H1 (cell line): ENCODE data around the gene MYLK. TPM values are rescaled to one million over a fixed set of nuclear protein-coding genes. Genes with fewer than 3 reads are reported as not detected.

Source experiments
- CTCF ChIA-PET: fragments of 300-600 bp; sonication (Branson Sonifier 250); formaldehyde crosslinking; loops from one replicate; lab custom pipeline; 2021; ENCODE audit not compliant: partially characterized antibody; lab: Charles Lee
- POLR2A ChIA-PET: fragments of 300-600 bp; sonication (Branson Sonifier 250); formaldehyde crosslinking; loops from one replicate; lab custom pipeline; 2021; ENCODE audit warnings: inconsistent platforms; ENCODE audit not compliant: partially characterized antibody; lab: Charles Lee
- DNase-seq, 2 experiments: peaks; one replicate each; pipeline versions ENCODE4 v3.0.0 to v3.0.0-alpha.2; 2010 to 2022; ENCODE audit warnings: low spot score in 2 of 2, low read depth in 1 of 2, mixed read lengths in 1 of 2
- FAIRE-seq: peaks from 2 replicates; lab custom pipeline; 2011; peaks lifted over from hg19 to GRCh38; lab: Jason Lieb, UNC
- H2AFZ ChIP-seq: 2 replicates; pipeline ENCODE4 v1.8.1; 2012; ENCODE audit warnings: low read length, inconsistent platforms
- H2AK5ac ChIP-seq: 2 replicates; pipeline ENCODE4 v1.6.1; 2013; ENCODE audit warnings: low read depth, low read length
- H2BK120ac ChIP-seq: replicated peaks from 2 replicates; pipeline ENCODE3; 2013; ENCODE audit warnings: low read depth, low read length, inconsistent platforms
- H2BK12ac ChIP-seq: 2 replicates; pipeline ENCODE4 v1.6.1; 2013; ENCODE audit warnings: low read depth, low read length
- H2BK15ac ChIP-seq: 2 replicates; pipeline ENCODE4 v1.6.1; 2013; ENCODE audit warnings: low read length
- H2BK20ac ChIP-seq: 2 replicates; pipeline ENCODE4 v1.6.1; 2013; ENCODE audit warnings: low read length
- H2BK5ac ChIP-seq: 2 replicates; pipeline ENCODE4 v1.6.1; 2013; ENCODE audit warnings: low read depth, low read length
- H3K14ac ChIP-seq: 2 replicates; pipeline ENCODE4 v1.6.1; 2013; ENCODE audit warnings: inconsistent platforms; ENCODE audit not compliant: insufficient read length
- H3K18ac ChIP-seq: 2 replicates; pipeline ENCODE4 v1.6.1; 2013; ENCODE audit warnings: low read length; ENCODE audit errors: extremely low read depth
- H3K23ac ChIP-seq: 2 replicates; pipeline ENCODE4 v1.6.1; 2013; ENCODE audit warnings: inconsistent platforms; ENCODE audit not compliant: insufficient read length
- H3K23me2 ChIP-seq: 2 replicates; pipeline ENCODE4 v1.6.1; 2013; ENCODE audit warnings: low read depth, low read length
- H3K27ac ChIP-seq: 2 replicates; pipeline ENCODE4 v1.6.1; 2011; ENCODE audit warnings: low read depth, low read length, inconsistent platforms
- H3K27me3 ChIP-seq, 4 experiments: replicated peaks in 1 of 4; 1 replicate in 1 of 4; 2 replicates in 3 of 4; pipeline versions ENCODE4 v1.6.1 to v1.8.1; 2011 to 2013; ENCODE audit warnings: low read length in 3 of 4, mild to moderate bottlenecking in 3 of 4, inconsistent platforms in 2 of 4, mixed read lengths in 2 of 4, moderate library complexity in 1 of 4; ENCODE audit not compliant: control insufficient read depth in 3 of 4, insufficient read depth in 3 of 4; ENCODE audit errors: extremely low read depth in 1 of 4
- H3K36me3 ChIP-seq, 4 experiments: 2 replicates each; pipeline versions ENCODE4 v1.6.1 to v1.8.1; 2011 to 2013; ENCODE audit warnings: mild to moderate bottlenecking in 4 of 4, low read length in 3 of 4, moderate library complexity in 2 of 4, control low read depth in 1 of 4, inconsistent platforms in 1 of 4; ENCODE audit not compliant: insufficient read depth in 4 of 4, control insufficient read depth in 2 of 4
- H3K4ac ChIP-seq: replicated peaks from 2 replicates; pipeline ENCODE3; 2013; ENCODE audit warnings: low read length, low read depth, mixed read lengths, inconsistent platforms; ENCODE audit not compliant: insufficient read length
- H3K4me1 ChIP-seq, 4 experiments: replicated peaks in 1 of 4; 1 replicate in 1 of 4; 2 replicates in 3 of 4; pipeline versions ENCODE4 v1.6.1 to v1.8.1; 2011 to 2013; ENCODE audit warnings: low read length in 3 of 4, inconsistent platforms in 2 of 4, mixed read lengths in 1 of 4; ENCODE audit not compliant: insufficient read depth in 4 of 4, control insufficient read depth in 3 of 4
- H3K4me2 ChIP-seq, 2 experiments: 2 replicates each; pipeline versions ENCODE4 v1.6.1 to v1.8.1; 2011 to 2013; ENCODE audit warnings: low read depth in 2 of 2, low read length in 2 of 2, control low read depth in 1 of 2, inconsistent platforms in 1 of 2, mild to moderate bottlenecking in 1 of 2; ENCODE audit not compliant: insufficient read depth in 1 of 2
- H3K4me3 ChIP-seq, 4 experiments: fragments of 200-600, 300-600 bp in 1 of 4; sonication (generic), shearing (Covaris generic), sonication (Bioruptor Twin) in 1 of 4; 2 replicates each; pipeline versions ENCODE4 v1.5.1 to v1.8.1; 2011 to 2016; ENCODE audit warnings: low read length in 4 of 4, low read depth in 3 of 4, control low read depth in 2 of 4, inconsistent platforms in 2 of 4, mild to moderate bottlenecking in 2 of 4, mixed read lengths in 1 of 4, moderate library complexity in 1 of 4; ENCODE audit not compliant: insufficient read depth in 2 of 4; ENCODE audit errors: extremely low read depth in 1 of 4
- H3K56ac ChIP-seq: replicated peaks from 2 replicates; pipeline ENCODE3; 2013; ENCODE audit warnings: low read depth, mild to moderate bottlenecking, mixed read lengths, low read length, inconsistent platforms; ENCODE audit not compliant: insufficient read length
- H3K79me1 ChIP-seq: 2 replicates; pipeline ENCODE4 v1.6.1; 2013; ENCODE audit warnings: low read depth, low read length, control low read depth
- H3K79me2 ChIP-seq, 2 experiments: 2 replicates each; pipeline versions ENCODE4 v1.6.1 to v1.8.1; 2012 to 2013; ENCODE audit warnings: low read length in 2 of 2, mild to moderate bottlenecking in 2 of 2, inconsistent platforms in 1 of 2; ENCODE audit not compliant: insufficient read depth in 2 of 2, control insufficient read depth in 1 of 2
- H3K9ac ChIP-seq, 4 experiments: replicated peaks in 1 of 4; 1 replicate in 1 of 4; 2 replicates in 3 of 4; pipeline versions ENCODE4 v1.6.1 to v1.8.1; 2011 to 2013; ENCODE audit warnings: low read depth in 3 of 4, low read length in 3 of 4, control low read depth in 2 of 4, mild to moderate bottlenecking in 2 of 4, moderate library complexity in 2 of 4, inconsistent platforms in 1 of 4; ENCODE audit errors: extremely low read depth in 1 of 4
- H3K9me3 ChIP-seq, 2 experiments: 2 replicates each; pipeline versions ENCODE4 v1.6.1 to v1.8.1; 2012 to 2013; ENCODE audit warnings: mild to moderate bottlenecking in 2 of 2, moderate library complexity in 2 of 2, control low read depth in 1 of 2, inconsistent platforms in 1 of 2, low read depth in 1 of 2, low read length in 1 of 2, mixed read lengths in 1 of 2; ENCODE audit not compliant: insufficient read depth in 2 of 2
- H4K20me1 ChIP-seq, 2 experiments: replicated peaks in 1 of 2; 2 replicates each; pipeline versions ENCODE3 to v1.8.1; 2011 to 2013; ENCODE audit warnings: inconsistent platforms in 2 of 2, low read length in 2 of 2, mild to moderate bottlenecking in 1 of 2; ENCODE audit not compliant: insufficient read depth in 2 of 2, control insufficient read depth in 1 of 2
- H4K5ac ChIP-seq: 2 replicates; pipeline ENCODE4 v1.6.1; 2013; ENCODE audit warnings: low read length, low read depth, mixed read lengths, inconsistent platforms; ENCODE audit not compliant: insufficient read length
- H4K8ac ChIP-seq: 2 replicates; pipeline ENCODE4 v1.8.0; 2013; ENCODE audit warnings: mild to moderate bottlenecking, moderate library complexity, low read length, inconsistent platforms; ENCODE audit not compliant: insufficient read depth; ENCODE audit errors: extremely low read depth
- H4K91ac ChIP-seq: replicated peaks from 2 replicates; pipeline ENCODE3; 2013; ENCODE audit warnings: low read length, mixed read lengths, inconsistent platforms; ENCODE audit not compliant: insufficient read length
- BACH1 ChIP-seq: IDR thresholded peaks from 2 replicates; pipeline ENCODE4 v1.6.1; 2012; ENCODE audit warnings: low read length, improper control_type of control experiment
- CBX8 ChIP-seq: fragments of 300-800, 300-1000 bp; sonication (generic); IDR thresholded peaks from 2 replicates; pipeline ENCODE4 v1.7.1; 2016; ENCODE audit warnings: low read depth, low read length, borderline replicate concordance
- EP300 ChIP-seq, 2 experiments: IDR thresholded peaks; 1 replicate in 1 of 2; 2 replicates in 1 of 2; pipeline ENCODE4 v1.6.1; 2011 to 2012; ENCODE audit warnings: low read depth in 2 of 2, low read length in 2 of 2, mild to moderate bottlenecking in 2 of 2, borderline replicate concordance in 1 of 2, inconsistent platforms in 1 of 2, moderate library complexity in 1 of 2
- HDAC6 ChIP-seq: IDR thresholded peaks from one replicate; pipeline ENCODE4 v1.7.1; 2012; ENCODE audit warnings: low read depth, mild to moderate bottlenecking, inconsistent platforms, low read length, moderate library complexity
- JUN ChIP-seq: IDR thresholded peaks from 2 replicates; pipeline ENCODE4 v1.6.1; 2011; ENCODE audit warnings: low read depth, mild to moderate bottlenecking, improper control_type of control experiment, low read length
- NANOG ChIP-seq: IDR thresholded peaks from 2 replicates; pipeline ENCODE4 v1.6.1; 2011; ENCODE audit warnings: low read length, low read depth, mild to moderate bottlenecking, inconsistent platforms; ENCODE audit not compliant: insufficient read depth, poor library complexity, severe bottlenecking
- SP2 ChIP-seq: IDR thresholded peaks from 2 replicates; pipeline ENCODE4 v1.6.1; 2012; ENCODE audit warnings: mild to moderate bottlenecking, low read length, inconsistent platforms
- SUZ12 ChIP-seq: fragments of 200-600 bp; sonication (generic); IDR thresholded peaks from 2 replicates; pipeline ENCODE4 v1.6.1; 2012; ENCODE audit warnings: mild to moderate bottlenecking, inconsistent platforms, low read length, moderate library complexity, mixed read lengths
- TAF7 ChIP-seq: optimal IDR thresholded peaks from 2 replicates; pipeline ENCODE3; 2011; ENCODE audit warnings: low read depth, mild to moderate bottlenecking, inconsistent platforms, low read length, moderate library complexity, borderline replicate concordance
- WGBS, 2 experiments: shearing (Covaris generic) in 1 of 2; methylation state at CpG; one replicate each; pipeline versions ENCODE4 v1.1.6 to v1.1.7; 2013 to 2015; ENCODE audit warnings: low lambda C conversion rate in 2 of 2, mixed read lengths in 2 of 2, inconsistent platforms in 1 of 2, low coverage in 1 of 2, missing lambda C conversion rate in 1 of 2; ENCODE audit not compliant: insufficient replicate concordance in 2 of 2, insufficient coverage in 1 of 2, insufficient read length in 1 of 2; ENCODE audit errors: extremely low coverage in 1 of 2, missing lambda C conversion rate in 1 of 2; 5-methylcytosine and 5-hydroxymethylcytosine counted together
- polyA plus RNA-seq, 7 experiments: library from polyadenylated mRNA; depleted of rRNA in 3 of 7; stranded (reverse) in 5 of 7; unstranded in 2 of 7; fragments of >200 nt in 5 of 7; fragments of 200-250 nt in 2 of 7; gene quantifications; 1 replicate in 5 of 7; 2 replicates in 1 of 7; 4 replicates in 1 of 7; pipeline versions ENCODE4 v1.2.1 to v1.2.3, GENCODE V29; 2011 to 2013; ENCODE audit warnings: missing spikeins in 2 of 7, mixed read lengths in 2 of 7
- total RNA-seq: library from RNA; stranded (reverse); fragmentation: NEBNext Ultra II Directional; extraction: Animal tissue kit (Norgen Biotek cat#: 25700); gene quantifications from 2 replicates; pipeline ENCODE4 v1.2.1, GENCODE V29; 2021
- TF ChIP-seq, protein P1 (sequence below): IDR thresholded peaks from 2 replicates; pipeline ENCODE4 v1.6.1; 2012; ENCODE audit warnings: inconsistent platforms

MYLK gene
- total and polyA plus RNA-seq, 2 of the 8 experiments (the other 6 are each of a cell fraction or from before 2014, with no cell fraction given) = 11.6 to 21.3 TPM

GRCh38 chr3:123623346-123623880, 260.7 kb downstream of the MYLK start:
- CTCF ChIA-PET = interaction anchor here (0.7 to 9.1 kb wide), 2 partner anchors 17 to 31 kb away, joined by 4 to 46 read pairs; no protein-coding TSS in a partner anchor
- TF ChIP-seq, protein P1, sequence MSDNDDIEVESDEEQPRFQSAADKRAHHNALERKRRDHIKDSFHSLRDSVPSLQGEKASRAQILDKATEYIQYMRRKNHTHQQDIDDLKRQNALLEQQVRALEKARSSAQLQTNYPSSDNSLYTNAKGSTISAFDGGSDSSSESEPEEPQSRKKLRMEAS = no peak
- TF ChIP-seq BACH1 (no peak), NANOG (no peak), SP2 (no peak), SUZ12 (no peak), EP300 (IDR thresholded peaks at IDR 0.05; ENCODE audit: borderline replicate concordance in 1 of 2, low read depth in 2 of 2, low read length in 2 of 2) (no peak), HDAC6 (no peak), TAF7 (no peak), JUN (no peak), CBX8 (no peak)

More at GRCh38 chr3:123623346-123623880, 260.7 kb downstream of the MYLK start:
- 88% methylated on average over 5 of the region's 5 CpGs; no CpG with 5 or more reads in 1 of the 2 experiments for WGBS, 2 experiments
- Histone ChIP-seq H4K20me1 (no peaks in the 10 kb centered on the region), H3K4me1 (0 out of 7 replicates have a peak, but pooled peaks cover 0 to 4% (median 1%) of the 10 kb centered on the region in 4 experiments), H3K9me3 (no peaks in the 10 kb centered on the region), H3K9ac (no peak overlapping the region), H3K4ac (no peak overlapping the region), H4K91ac (no peak overlapping the region), H3K14ac (no peak overlapping the region), H3K79me1 (no peaks in the 10 kb centered on the region), H3K4me2 (no peak overlapping the region), H3K4me3 (no peak overlapping the region), H2BK12ac (no peak overlapping the region), H3K27ac (no peak overlapping the region), H3K79me2 (no peaks in the 10 kb centered on the region), H2AFZ (no peak overlapping the region), H2AK5ac (no peak overlapping the region), H3K27me3 (no peaks in the 10 kb centered on the region), H3K23me2 (no peaks in the 10 kb centered on the region), H3K23ac (no peak overlapping the region), H2BK5ac (no peak overlapping the region), H2BK20ac (no peak overlapping the region), H3K36me3 (peaks cover 0 to 1% (median 0%) of the 10 kb centered on the region in 4 experiments; a peak in 1 of 8 replicates), H2BK15ac (no peak overlapping the region), H2BK120ac (no peak overlapping the region), H4K8ac (no peak overlapping the region), H3K18ac (no peak overlapping the region), H3K56ac (no peak overlapping the region), H4K5ac (no peak overlapping the region)
- DNase-seq = no peak
- FAIRE-seq = no peak
- POLR2A ChIA-PET = interaction anchor here (1.3 kb wide), 1 partner anchor 13 kb away, joined by 3 read pairs; no protein-coding TSS in a partner anchor
